HCT116 (cell line): ENCODE data around the gene VPS37D.

Experiments used
- CTCF ChIP-seq, 3 experiments: fragments of 200-600 bp in 1 of 3; sonication (generic) in 1 of 3; IDR thresholded peaks in 2 of 3; conservative IDR thresholded peaks in 1 of 3; 2 replicates each; pipeline ENCODE4 v1.5.1; 2012 to 2017; ENCODE audit warnings: low read depth in 2 of 3, low read length in 2 of 3, antibody characterized with exemption in 1 of 3, borderline replicate concordance in 1 of 3, control low read depth in 1 of 3, mild to moderate bottlenecking in 1 of 3, mixed read lengths in 1 of 3, mixed run types in 1 of 3, moderate library complexity in 1 of 3; ENCODE audit not compliant: insufficient read depth in 1 of 3
- EGR1 ChIP-seq: IDR thresholded peaks from 2 replicates; pipeline ENCODE4 v1.6.1; 2012; ENCODE audit warnings: low read depth
- MAX ChIP-seq: IDR thresholded peaks from 2 replicates; pipeline ENCODE4 v1.6.1; 2012
- POLR2A ChIP-seq: IDR thresholded peaks from 2 replicates; pipeline ENCODE4 v1.7.0; 2011; ENCODE audit warnings: borderline replicate concordance; ENCODE audit not compliant: insufficient read depth, insufficient read length; ENCODE audit errors: extremely low read depth
- POLR2AphosphoS5 ChIP-seq: IDR thresholded peaks from 2 replicates; pipeline ENCODE4 v1.6.1; 2011; ENCODE audit warnings: mild to moderate bottlenecking, low read depth, low read length, moderate library complexity
- RAD21 ChIP-seq: IDR thresholded peaks from 2 replicates; pipeline ENCODE4 v1.6.1; 2012; ENCODE audit warnings: low read depth, mild to moderate bottlenecking
- SIN3A ChIP-seq: IDR thresholded peaks from 2 replicates; pipeline ENCODE4 v1.6.1; 2012; ENCODE audit warnings: low read depth
- ZBTB33 ChIP-seq: IDR thresholded peaks from 2 replicates; pipeline ENCODE4 v1.6.1; 2011; ENCODE audit warnings: mild to moderate bottlenecking, low read length, moderate library complexity; ENCODE audit not compliant: insufficient replicate concordance; ENCODE audit errors: extremely low read depth

- TF ChIP-seq CTCF (IDR thresholded peaks at IDR 0.05 in 2 of 3, conservative IDR thresholded peaks at IDR 0.05 in 1 of 3; ENCODE audit: borderline replicate concordance in 1 of 3, insufficient read depth in 1 of 3, low read depth in 2 of 3, low read length in 2 of 3), result no peak
- TF ChIP-seq ZBTB33, result no peak
- TF ChIP-seq SIN3A, result no peak
- no peak for TF ChIP-seq RAD21
- TF ChIP-seq EGR1, result no peak
- TF ChIP-seq POLR2AphosphoS5, result no peak
- no peak for TF ChIP-seq POLR2A
- TF ChIP-seq MAX, result no peak
These were observed 12.1 kb downstream of the VPS37D start for GRCh38 chr7:73679709-73680108.
